ENCODE results near the gene SPTLC2.

The SPTLC2 gene

DNA sequence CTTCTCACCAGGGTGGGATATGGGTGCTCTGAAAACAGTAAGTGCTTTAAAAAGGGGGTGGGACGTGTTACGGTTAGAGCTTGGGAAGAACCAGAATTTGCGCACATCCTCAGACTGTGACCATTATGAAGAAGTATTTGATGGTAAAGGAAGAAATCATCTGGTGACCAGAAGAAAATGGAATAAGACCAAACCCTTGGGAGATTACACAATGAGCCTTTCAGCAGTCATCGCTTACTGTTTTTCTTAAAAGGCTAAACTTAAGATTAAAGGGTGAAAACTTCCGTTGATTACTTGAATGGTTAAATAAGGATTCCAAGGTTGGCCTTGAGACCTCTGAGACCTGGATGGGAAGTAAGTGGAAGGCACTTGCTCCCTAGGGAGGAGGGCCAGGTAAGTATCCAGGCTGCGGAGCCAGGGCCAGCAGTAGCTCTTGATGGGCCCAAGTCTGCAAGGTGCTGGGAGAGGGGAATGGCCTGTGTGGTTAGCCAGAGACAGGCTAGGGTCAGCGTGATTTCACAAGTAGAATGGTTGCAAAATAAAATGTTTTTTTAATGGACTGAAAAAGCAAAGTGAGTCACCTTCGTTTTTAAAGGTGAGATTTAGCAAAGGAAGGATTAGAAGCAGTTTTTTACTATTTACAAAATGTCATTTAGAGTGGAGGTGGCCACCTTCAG lies 104.8 kb downstream of the SPTLC2 start:
- in situ Hi-C loops (cut with HindIII; ENCODE audit: low sequenced_read_pairs): no loop called here

DNA sequence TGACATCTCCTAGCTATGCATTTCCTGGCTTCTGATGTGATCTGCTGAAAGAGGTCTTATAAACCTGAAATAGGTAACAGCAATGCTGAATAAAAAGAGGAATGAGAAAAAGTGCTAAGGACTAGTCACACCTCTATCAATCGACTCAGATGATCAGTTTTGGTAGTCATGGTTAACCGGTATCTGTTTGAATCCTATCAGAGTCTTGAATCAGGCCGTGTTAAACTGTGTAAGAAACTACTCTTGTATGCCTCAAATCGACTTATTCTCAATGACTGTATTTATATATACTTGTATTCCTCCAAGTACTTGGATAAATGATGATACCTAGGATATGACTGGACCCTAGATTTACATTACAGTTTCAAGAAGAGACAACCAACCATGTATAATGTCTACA lies 107.1 kb downstream of the SPTLC2 start:
- in situ Hi-C loops (cut with HindIII; ENCODE audit: low sequenced_read_pairs): no loop called here

DNA sequence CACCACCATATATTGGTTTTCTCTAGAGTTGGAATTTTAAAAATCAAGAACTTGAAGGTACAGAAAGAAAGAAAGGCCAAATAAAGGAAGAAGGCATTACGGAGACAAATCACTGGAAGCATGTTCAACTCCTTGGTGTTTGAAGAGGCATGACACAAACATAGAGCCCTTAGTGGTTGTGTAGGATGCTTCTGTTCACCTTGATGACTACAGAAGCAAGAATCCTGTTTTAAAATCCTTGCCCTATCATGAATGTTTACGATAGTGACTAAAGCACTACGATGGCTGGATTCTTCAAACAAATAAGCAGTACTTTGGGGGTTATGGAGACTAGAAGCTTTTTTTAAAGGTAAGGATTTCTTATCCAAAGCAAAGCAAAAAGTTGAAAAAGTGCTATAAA lies 107.6 kb downstream of the SPTLC2 start:
- in situ Hi-C loops (cut with HindIII; ENCODE audit: low sequenced_read_pairs): no loop called here

DNA sequence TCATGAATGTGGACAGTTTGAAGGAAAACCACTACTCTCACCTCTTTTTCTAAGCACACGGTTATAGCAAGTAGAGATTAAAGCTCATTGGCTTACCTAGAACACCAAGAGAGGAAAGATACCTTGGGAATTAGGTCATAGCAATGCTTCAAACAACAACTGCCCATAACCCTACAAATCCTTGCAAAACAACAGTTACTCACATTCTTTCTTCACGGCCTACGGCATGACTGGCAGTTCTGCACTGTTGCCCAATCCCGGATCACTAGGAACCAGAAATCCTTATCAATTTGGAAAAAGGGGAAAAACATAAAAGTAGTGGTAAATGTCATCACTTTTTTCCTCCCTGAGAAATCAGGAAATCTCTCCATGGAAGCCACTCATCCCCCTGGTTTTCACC lies 108.2 kb downstream of the SPTLC2 start:
- in situ Hi-C loops (cut with HindIII; ENCODE audit: low sequenced_read_pairs): no loop called here

DNA sequence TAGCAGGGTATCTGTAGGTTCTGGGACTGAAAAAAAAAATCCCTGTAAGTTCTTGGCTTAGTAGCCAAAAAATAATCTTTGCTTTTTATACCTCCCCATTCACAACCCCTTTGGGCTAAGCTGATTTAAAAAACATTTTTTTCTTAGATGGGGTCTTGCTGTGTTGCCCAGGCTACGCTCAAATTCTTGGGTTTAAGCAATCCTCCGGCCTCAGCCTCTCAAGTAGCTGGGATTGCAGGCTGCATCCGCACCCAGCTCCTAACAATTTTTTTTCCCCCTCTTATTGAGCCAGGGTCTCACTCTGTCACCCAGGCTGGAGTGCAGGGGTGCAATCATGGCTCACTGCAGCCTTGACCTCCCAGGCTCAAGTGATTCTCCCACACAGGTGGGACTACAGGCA lies 108.7 kb downstream of the SPTLC2 start:
- in situ Hi-C loops (cut with HindIII; ENCODE audit: low sequenced_read_pairs): no loop called here

DNA sequence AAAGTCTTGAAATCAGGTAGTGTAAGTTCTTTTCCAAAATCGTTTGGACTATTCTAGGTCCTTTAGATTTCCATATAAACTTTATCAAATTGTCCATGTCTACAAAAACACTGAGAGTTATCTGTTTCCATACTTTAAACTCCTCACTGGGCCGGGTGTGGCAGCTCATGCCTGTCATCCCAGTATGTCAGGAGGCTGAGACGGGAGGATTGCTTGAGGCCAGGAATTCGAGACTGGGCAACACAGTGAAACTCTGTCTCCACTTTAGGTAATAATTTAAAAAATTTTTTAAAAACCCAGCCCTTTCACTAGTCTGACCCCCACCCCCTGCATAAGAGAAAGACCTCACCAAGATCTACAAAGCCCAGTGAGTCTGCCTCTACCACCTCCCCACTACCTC lies 111.4 kb downstream of the SPTLC2 start:
- in situ Hi-C loops (cut with HindIII; ENCODE audit: low sequenced_read_pairs): no loop called here

DNA sequence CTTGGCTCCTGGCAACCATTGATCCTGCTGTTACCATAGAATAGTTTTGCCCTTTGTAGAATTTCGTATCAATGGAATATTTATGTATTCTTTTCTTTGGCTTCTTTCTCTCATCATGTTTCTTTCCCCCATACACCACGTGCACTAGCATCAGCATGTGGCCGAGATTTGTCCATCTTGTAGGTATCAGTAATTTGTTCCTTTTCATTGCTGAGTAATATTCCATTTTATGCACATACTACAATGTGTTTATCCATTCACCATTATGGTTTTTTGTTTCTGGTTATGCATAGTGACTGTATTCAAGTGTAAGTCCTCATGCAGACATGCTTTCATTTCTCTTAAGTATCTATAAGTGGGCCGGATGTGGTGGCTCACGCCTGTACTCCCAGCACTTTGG lies 113.3 kb downstream of the SPTLC2 start:
- in situ Hi-C loops (cut with HindIII; ENCODE audit: low sequenced_read_pairs): no loop called here

DNA sequence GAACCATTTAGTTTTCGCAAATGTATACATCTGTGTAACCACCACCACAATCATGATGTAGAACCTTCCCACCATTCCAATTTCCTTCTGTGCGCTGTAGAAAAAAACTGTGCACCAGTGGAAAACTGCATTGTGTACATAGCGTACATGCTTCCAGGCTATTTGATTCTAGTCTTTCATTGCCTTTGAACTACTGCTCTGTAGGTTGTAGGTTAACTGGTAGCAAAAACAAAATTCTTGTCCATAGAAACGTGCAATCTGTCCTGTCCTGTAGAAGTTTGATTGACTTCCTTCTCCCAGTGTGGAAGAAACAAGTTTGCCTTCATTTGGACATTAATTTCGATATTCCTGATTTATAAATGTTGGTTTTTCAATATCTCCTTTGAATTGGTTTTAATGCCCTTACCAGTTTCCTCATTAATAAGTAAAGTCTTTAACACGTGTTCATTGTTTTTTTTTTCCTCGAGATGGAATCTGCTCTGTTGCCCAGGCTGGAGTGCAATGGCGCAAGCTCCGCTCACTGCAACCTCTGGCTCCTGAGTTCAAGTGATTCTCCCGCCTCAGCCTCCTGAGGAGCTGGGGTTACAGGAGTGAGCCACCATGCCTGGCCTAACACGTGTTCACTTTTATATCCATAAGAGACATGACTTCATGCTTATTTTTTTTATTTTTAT lies 114.2 kb downstream of the SPTLC2 start:
- in situ Hi-C loops (cut with HindIII; ENCODE audit: low sequenced_read_pairs): no loop called here

DNA sequence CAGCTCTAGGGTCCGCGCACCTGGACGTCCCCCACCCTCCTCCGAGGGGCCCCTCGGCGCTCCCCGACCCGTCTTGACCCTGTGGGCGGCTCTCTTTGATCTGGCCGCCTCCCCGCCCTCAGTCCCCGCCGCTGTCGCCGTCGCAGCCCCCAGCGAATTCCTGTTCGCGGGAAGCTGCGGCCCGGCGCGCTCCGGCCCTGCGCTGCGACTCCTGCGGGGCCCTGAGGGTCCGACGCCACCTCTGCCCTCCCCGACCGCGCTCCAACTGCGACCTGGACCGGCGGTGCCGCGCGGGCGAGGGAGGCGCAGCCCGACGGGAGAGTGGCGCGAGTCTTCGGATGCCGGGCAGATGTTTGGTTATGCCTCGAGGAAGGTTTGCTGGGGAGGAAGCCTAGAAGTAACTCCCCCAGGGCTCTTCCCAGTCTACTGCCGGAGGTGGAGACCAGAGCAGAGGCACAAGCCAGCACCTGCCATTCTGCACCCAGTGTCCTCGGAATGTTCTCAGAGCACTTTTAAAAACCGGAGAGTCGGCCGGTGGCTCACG lies 117.4 kb downstream of the SPTLC2 start:
- in situ Hi-C loops (cut with HindIII; ENCODE audit: low sequenced_read_pairs): no loop called here

DNA sequence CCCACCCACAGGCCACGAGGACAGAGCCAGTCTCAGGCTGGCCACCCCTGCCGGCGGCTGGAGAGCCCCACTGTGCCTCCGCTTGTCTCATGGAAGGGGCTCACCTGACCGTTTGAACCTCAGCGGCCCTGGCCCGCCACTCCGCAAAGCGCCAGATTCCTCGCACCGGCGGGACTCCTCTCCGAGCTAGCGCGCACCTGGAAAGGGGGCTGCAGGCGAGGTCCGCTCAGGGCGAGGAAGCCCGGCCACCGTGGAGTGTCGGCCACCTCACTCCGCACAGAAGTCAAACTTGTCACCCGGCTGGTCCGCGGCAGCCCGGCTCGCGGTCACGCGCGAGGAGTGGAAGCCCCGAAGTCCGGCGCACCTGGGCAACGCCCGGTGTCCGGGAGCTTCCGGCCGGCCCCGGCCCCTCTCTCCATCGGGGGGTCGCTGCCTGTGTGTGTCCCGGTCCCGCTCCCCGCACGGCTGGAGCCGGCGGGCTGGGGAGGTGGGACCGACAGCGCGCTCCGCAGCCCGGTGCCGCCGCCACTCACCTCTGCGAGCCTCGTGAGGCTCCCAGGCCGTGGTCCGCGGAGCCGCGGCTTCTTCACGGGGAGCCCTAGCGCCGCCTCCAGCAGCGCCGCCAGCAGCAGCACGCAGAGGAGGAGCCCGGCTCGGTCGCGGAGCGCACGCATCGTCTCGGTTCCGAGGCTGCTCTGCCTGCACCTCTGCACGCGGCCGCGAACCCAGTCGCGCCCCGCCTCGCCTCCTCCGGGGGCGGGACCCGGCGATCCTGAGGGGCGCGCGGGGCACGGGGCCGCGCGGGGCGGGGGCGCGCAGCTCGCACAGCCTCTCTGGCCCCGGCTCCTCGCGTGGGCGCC lies 118.1 kb downstream of the SPTLC2 start, which contains the start of gene ISM2:
ISM2 (minus strand) TSS at position 697 of the 860 bp plus-strand sequence; CDS start at position 674, 23 bp downstream.
- in situ Hi-C loops (cut with HindIII; ENCODE audit: low sequenced_read_pairs): no loop called here

DNA sequence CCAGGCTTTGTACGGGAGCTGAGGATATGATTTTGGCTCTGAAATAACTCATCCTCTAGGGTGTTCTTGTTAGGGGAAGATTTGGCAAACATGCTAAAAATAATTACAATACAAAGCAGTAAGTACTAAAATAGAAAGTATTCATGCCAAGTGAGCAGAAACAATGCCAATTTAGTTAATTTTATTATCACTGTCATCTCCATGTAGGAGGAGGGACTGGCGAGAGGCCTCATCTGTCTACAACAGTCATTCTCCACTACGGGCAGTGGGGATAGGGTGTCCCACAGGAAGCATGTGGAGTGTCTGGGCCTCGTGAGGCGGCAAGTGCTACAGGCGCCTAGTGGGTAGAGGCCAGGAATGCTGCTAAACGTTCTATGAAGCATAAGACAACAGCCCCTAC lies 121.1 kb downstream of the SPTLC2 start:
- in situ Hi-C loops (cut with HindIII; ENCODE audit: low sequenced_read_pairs): no loop called here

DNA sequence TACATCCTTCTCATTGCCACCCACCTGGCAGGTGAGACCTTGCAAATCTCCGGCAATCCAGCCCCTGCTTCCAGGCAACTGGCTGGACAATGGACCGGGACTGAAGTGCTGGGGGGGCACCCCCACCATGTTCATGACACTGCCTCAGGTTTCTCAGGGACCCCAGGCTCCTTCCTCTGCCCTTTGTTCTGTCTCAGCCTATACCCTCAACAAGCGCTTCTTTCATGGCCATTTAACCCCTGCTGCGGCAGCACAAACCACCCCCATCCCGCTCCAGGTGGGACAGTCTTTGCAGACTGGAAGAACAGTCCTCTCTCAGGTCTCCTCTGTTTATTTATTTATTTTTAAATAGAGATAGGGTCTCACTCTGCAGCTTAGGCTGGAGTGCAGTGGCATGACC lies 125.4 kb downstream of the SPTLC2 start:
- in situ Hi-C loops (cut with HindIII; ENCODE audit: low sequenced_read_pairs): no loop called here

DNA sequence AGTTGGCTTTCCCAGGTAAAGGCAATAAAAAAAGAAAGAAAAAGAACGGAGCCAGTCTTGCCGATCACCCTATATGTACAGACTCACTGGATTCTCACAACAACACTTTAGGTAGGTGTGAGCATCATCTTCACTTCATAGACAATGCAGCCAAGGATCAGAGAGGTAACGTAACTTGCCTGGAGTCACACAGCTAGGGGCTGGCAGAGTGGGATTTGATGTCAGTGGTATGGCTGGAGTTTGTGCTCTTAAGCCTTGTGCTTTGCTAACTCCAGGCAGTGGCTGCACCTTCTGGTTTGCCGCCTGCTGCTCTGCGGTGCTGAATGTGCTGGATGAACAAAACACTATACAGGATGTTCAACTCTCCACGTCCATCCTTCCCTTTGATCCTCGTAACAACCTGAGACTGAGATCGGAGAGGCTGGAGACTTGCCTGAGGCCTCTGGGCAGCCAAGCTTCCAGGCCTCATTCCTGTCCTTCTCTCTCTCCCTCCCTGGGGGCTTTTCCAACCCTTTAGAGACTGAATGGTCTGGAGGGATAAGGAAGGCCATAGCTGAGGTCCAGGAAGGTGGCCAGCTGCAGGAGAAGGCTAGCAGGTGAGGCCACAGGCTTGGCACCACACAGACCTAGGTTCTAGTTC lies 126.0 kb downstream of the SPTLC2 start:
- in situ Hi-C loops (cut with HindIII; ENCODE audit: low sequenced_read_pairs): no loop called here

DNA sequence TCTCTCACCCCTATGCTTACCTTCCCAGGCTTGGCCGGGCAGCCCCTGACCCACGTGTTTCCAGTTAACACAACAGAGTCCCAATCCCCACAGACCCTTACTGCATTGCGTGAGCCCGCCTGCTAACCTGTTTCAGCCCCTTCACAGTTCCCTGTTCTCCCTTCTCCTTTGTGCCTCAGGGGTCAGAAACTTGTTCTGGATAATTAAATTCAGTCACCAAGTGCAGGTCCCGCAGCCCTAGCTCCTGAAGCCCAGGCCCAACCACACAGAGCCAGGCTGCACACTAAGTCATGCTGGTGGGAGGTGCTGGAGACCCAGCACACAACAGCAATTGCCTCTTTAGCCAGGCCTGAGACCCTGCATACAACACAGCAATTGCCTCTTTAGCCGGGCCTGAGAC lies 127.4 kb downstream of the SPTLC2 start:
- in situ Hi-C loops (cut with HindIII; ENCODE audit: low sequenced_read_pairs): no loop called here

DNA sequence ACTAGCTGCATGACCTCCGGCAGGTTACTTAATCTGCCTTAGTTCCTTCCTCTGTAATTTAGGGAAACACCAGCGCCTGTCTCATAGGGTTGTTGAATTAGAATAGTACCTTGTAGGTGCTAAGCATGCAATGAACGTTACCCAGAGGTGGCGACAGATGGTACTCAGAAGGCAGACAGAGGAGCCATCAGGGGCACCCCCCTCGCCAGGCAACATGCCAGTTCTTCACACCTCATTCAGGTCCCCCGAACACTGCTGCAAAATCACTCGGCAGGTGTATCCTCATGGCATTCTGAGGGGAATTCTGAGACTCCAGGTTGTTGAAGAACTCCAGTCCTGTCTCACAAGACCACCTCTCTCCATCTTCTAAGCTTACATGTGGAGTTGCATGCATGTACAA lies 127.9 kb downstream of the SPTLC2 start:
- in situ Hi-C loops (cut with HindIII; ENCODE audit: low sequenced_read_pairs): no loop called here

DNA sequence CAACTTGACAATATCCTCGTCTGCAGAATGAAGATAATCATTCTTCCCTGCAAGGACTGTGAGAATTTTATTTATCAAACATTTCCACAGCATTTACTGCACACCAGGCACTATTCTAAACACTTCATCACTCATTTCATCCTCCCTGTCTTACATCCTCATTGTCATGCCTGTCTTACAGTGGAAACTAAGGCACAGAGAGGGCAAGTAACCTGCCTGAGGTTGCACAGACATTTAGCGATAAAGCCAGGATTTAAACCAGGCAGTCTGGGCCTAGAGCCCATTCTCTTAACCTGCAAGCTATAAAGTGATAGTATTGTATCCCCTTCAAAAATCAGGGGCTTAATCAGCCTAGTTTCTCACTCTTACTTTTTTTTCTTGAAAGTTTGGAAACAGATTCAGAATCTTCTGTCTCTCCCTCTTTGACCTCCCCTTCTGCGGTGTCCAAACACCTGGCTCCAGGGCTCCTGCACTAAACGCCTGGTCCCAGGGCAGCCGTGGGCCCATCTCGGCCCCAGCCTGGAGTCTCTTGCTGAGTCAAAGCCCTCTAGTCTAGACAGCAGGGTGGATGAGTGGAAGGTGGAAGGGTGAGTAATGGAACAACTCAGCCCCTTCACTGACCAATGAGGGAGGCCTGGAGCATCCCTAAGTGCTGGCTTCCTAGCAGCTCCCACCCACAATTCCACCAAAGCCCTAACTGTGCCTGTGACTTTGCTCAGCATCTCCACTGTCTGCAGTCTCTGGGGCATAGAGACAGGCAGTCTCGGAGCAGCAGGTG lies 130.3 kb downstream of the SPTLC2 start:
- in situ Hi-C loops (cut with HindIII; ENCODE audit: low sequenced_read_pairs): no loop called here

DNA sequence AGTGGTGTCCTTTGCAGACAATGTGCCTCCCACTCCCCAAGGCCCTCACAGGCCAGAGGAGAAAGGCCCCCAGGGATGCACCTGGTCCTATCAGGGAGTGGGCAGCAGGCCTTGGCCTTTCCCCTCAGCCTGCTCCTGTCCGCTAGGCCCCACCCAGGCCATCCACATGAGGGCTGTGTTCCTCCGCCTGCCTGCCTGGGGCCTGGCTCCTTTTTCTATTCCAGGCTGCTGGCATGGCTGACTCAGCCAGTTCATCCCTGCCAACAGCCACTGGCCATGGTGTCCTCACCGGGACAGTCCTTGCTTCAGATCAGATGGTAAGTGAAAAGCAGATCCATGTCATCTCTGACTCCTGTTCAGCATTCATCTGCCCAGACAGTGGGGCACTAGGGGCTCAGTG lies 131.2 kb downstream of the SPTLC2 start:
- in situ Hi-C loops (cut with HindIII; ENCODE audit: low sequenced_read_pairs): no loop called here

DNA sequence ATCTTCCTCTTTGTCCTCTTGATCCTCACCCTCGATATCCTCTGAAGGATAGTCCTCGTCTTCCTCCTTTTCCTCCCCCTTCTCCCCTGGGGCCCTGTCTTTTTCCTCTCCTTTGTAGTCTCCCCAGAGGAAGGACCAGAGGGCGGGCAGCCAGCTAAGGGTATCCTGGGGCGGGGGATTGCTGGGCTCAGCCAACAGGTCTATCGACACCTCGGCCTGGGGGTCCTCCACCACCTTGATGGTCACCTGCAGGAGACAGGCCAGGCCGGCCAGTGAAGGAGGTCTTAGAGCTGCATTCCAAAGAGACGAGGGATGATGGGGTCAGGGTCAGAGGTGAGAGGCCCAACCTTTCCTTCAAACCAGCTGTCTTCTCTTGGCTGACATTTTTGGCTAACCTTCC lies 134.0 kb downstream of the SPTLC2 start:
- in situ Hi-C loops (cut with HindIII; ENCODE audit: low sequenced_read_pairs): no loop called here

DNA sequence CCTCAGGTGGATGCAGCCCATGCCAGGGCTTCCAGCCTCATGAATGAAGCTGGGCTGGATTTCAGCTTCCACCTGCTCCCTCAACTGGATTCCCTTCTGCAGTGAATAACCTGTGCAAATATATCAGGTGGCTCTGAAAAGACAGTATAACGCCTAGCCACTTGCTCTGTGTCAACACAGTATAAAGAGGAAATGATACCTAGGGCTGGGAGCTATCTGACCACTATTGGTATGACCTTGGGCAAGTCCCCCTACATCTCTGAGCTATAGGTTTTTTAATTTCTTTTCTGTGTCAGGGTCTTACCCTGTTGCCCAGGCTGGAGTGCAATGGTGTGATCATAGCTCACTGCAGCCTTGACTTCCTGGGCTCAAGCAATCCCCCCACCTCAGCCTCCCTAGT lies 137.6 kb downstream of the SPTLC2 start:
- in situ Hi-C loops (cut with HindIII; ENCODE audit: low sequenced_read_pairs): no loop called here

DNA sequence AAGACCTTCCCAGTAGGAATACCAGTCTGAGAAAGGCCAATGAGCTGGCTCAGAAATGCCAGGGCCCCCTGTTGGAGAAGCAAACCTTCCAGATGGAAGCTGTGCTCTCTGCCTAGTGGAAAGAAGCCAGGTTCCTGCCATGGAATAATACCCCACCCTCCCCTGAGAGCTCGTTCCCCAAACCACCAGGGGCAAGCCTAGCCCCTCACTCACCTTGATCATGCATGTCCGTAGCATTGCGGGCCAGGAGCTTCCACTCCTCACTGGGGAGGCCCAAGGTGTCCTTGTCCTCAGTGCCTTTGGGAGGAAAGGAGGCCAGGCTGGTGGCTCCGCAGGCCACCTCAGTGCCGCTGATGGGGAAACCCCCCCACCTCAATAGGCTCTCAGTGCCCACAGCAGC lies 138.4 kb downstream of the SPTLC2 start:
- in situ Hi-C loops (cut with HindIII; ENCODE audit: low sequenced_read_pairs): no loop called here
